Hepatocyte (in vitro differentiated cells): Measurements from ENCODE around the gene SPO11. TPM values are rescaled to one million over a fixed set of nuclear protein-coding genes. Genes with fewer than 3 reads are reported as not detected.
A peak's percentile ranks its signal among the peaks of the same experiment; 100 is the strongest.

Experiments used
- DNase-seq: peaks from one replicate; pipeline ENCODE4 v3.0.0-alpha.2; 2016; ENCODE audit warnings: low spot score
- H2AFZ ChIP-seq: fragments of 200-600 bp; sonication (generic); 2 replicates; pipeline ENCODE4 v1.6.0; 2016; ENCODE audit warnings: antibody characterized with exemption, mild to moderate bottlenecking
- H3K27ac ChIP-seq: fragments of 200-600 bp; sonication (generic); 2 replicates; pipeline ENCODE4 v1.5.1; 2016; ENCODE audit warnings: mild to moderate bottlenecking
- H3K27me3 ChIP-seq: fragments of 200-600 bp; sonication (generic); 2 replicates; pipeline ENCODE4 v1.6.1; 2016
- H3K36me3 ChIP-seq: fragments of 200-600 bp; sonication (generic); replicated peaks from 2 replicates; pipeline ENCODE4 v1.5.1; 2016; ENCODE audit warnings: low read depth; ENCODE audit not compliant: insufficient read depth
- H3K4me1 ChIP-seq: fragments of 200-600 bp; sonication (generic); 2 replicates; pipeline ENCODE4 v1.5.1; 2016; ENCODE audit warnings: mild to moderate bottlenecking, moderate library complexity; ENCODE audit not compliant: insufficient read depth
- H3K4me2 ChIP-seq: fragments of 200-600 bp; sonication (generic); 2 replicates; pipeline ENCODE4 v1.6.0; 2016
- H3K4me3 ChIP-seq: fragments of 200-600 bp; sonication (generic); 2 replicates; pipeline ENCODE4 v1.5.1; 2016; ENCODE audit warnings: mild to moderate bottlenecking
- H3K79me2 ChIP-seq: fragments of 200-600 bp; sonication (generic); 2 replicates; pipeline ENCODE4 v1.6.0; 2017; ENCODE audit warnings: mild to moderate bottlenecking
- H3K9me2 ChIP-seq: fragments of 200-600 bp; sonication (generic); replicated peaks from 2 replicates; pipeline ENCODE4 v1.6.0; 2017; ENCODE audit warnings: mild to moderate bottlenecking; ENCODE audit not compliant: insufficient read depth
- H3K9me3 ChIP-seq: fragments of 200-600 bp; sonication (generic); 2 replicates; pipeline ENCODE4 v1.5.1; 2016; ENCODE audit warnings: low read depth, mild to moderate bottlenecking
- H4K20me1 ChIP-seq: fragments of 200-600 bp; sonication (generic); 2 replicates; pipeline ENCODE4 v1.6.0; 2016; ENCODE audit warnings: mild to moderate bottlenecking; ENCODE audit not compliant: insufficient read depth, poor library complexity, severe bottlenecking
- EZH2 ChIP-seq: fragments of 200-600 bp; sonication (generic); IDR thresholded peaks from 2 replicates; pipeline ENCODE4 v1.6.1; 2016; ENCODE audit warnings: antibody characterized with exemption, mild to moderate bottlenecking, borderline replicate concordance
- EZH2phosphoT487 ChIP-seq: fragments of 200-600 bp; sonication (generic); IDR thresholded peaks from one replicate; pipeline ENCODE4 v1.6.1; 2018; ENCODE audit warnings: antibody characterized with exemption, mild to moderate bottlenecking, low read depth, moderate library complexity; ENCODE audit not compliant: unreplicated experiment, severe bottlenecking
- WGBS: methylation state at CpG from one replicate; pipeline ENCODE4 v1.1.6; 2016; ENCODE audit warnings: low lambda C conversion rate; ENCODE audit errors: missing lambda C conversion rate; 5-methylcytosine and 5-hydroxymethylcytosine counted together
- polyA plus RNA-seq: library from polyadenylated mRNA; unstranded; fragments of >200 nt; fragmentation: Nextera tagmentation; extraction: Ambion mirVana; gene quantifications from 2 replicates; pipeline ENCODE4 v1.2.1, GENCODE V29; 2016
- total RNA-seq: library from RNA; depleted of rRNA; stranded (reverse); fragments of >200 nt; gene quantifications from 2 replicates; pipeline ENCODE4 v1.2.3, GENCODE V29; 2014
- TF ChIP-seq, protein P1 (sequence below): fragments of 200-600 bp; sonication (generic); IDR thresholded peaks from 2 replicates; pipeline ENCODE4 v1.5.1; 2016; ENCODE audit warnings: antibody characterized with exemption, mild to moderate bottlenecking; ENCODE audit not compliant: poor library complexity

SPO11 gene
- total and polyA plus RNA-seq, 2 experiments from 2014 or later = not detected

DNA sequence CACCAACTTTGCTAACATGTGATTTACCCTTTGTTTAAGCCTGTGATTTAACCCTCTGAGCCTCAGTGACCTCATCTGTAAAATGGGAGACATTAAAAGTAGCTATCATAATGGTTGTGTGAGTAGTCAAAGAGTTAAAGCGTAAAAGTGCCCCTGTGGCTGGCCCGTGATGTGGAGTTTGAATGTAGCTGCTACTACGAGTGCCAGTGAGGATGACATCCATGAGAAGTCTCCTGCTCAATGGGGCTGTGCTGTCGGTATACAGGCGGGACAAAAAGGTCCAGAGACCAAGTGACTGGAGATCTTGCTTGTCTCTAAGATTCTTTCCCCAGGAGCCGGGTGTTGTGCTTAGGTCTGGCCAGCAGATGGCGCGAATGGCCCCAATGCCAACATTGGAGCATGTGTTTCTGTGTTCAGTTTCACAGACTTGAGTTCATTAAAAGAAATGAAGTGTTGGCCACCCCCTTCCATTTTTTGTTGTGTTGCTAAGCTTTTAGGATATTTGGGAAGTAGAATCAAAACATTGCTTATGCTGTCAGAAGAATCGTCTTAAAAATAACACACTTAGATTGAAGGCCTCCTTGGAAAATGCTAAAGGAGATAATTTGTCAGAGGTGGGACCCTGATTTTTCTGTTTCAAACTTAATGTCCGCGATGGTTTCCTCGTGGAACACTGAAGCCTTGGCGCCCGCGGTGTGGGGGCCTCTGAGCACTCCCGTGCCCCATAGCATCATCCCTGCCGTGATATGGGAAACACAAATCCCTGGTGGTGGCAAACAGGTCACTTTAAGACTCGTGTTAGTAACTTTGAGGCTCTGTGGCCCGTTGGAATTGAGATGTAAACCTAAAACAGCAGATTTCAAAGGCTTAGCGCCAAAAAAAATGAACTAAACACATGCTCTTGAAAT lies 52.2 kb downstream of the SPO11 start:
- no peaks in the 10 kb centered on the region for H3K79me2 ChIP-seq
- WGBS = 64% methylated on average over 20 of the region's 20 CpGs
- TF ChIP-seq EZH2phosphoT487 (no peak), EZH2 (no peak)
- TF ChIP-seq, protein P1, sequence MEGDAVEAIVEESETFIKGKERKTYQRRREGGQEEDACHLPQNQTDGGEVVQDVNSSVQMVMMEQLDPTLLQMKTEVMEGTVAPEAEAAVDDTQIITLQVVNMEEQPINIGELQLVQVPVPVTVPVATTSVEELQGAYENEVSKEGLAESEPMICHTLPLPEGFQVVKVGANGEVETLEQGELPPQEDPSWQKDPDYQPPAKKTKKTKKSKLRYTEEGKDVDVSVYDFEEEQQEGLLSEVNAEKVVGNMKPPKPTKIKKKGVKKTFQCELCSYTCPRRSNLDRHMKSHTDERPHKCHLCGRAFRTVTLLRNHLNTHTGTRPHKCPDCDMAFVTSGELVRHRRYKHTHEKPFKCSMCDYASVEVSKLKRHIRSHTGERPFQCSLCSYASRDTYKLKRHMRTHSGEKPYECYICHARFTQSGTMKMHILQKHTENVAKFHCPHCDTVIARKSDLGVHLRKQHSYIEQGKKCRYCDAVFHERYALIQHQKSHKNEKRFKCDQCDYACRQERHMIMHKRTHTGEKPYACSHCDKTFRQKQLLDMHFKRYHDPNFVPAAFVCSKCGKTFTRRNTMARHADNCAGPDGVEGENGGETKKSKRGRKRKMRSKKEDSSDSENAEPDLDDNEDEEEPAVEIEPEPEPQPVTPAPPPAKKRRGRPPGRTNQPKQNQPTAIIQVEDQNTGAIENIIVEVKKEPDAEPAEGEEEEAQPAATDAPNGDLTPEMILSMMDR = peak; percentile 86
- no peaks in the 10 kb centered on the region for H3K27me3 ChIP-seq
- H3K4me1 ChIP-seq = no peaks in the 10 kb centered on the region
- no peak overlapping the region for H3K4me3 ChIP-seq
- peak; percentile 86 for DNase-seq
- H3K4me2 ChIP-seq = no peak overlapping the region
- H4K20me1 ChIP-seq = no peaks in the 10 kb centered on the region
- no peaks in the 10 kb centered on the region for H3K9me2 ChIP-seq
- no peak overlapping the region for H2AFZ ChIP-seq
- no peak overlapping the region for H3K27ac ChIP-seq
- H3K9me3 ChIP-seq = no peaks in the 10 kb centered on the region
- H3K36me3 ChIP-seq = no peaks in the 10 kb centered on the region

DNA sequence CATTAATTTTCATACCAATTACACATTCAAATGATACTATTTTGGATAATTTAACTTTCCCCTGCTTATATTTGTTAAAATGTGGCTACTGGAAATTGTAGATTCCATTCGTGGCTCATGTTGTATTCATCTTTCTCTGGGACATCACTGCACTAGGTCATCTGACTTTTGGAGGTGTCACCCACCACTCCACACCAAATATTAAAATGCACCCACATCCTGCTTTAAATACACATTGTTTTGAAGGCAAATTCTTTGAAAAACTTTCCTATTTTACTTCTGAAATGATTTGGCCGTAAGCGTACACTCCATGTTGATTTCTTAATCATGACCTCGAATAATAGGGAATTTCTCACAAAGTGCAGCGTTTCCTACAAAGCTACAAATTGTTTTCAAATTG lies 52.9 kb downstream of the SPO11 start:
- H3K4me3 ChIP-seq = no peak overlapping the region
- H3K27ac ChIP-seq = no peak overlapping the region
- H3K9me2 ChIP-seq = no peaks in the 10 kb centered on the region
- WGBS = 96% methylated on average over 5 of the region's 5 CpGs
- no peaks in the 10 kb centered on the region for H3K27me3 ChIP-seq
- H3K4me1 ChIP-seq = no peaks in the 10 kb centered on the region
- no peaks in the 10 kb centered on the region for H4K20me1 ChIP-seq
- no peaks in the 10 kb centered on the region for H3K79me2 ChIP-seq
- no peak for DNase-seq
- TF ChIP-seq EZH2 (no peak), EZH2phosphoT487 (no peak)
- TF ChIP-seq, protein P1 = no peak
- H3K36me3 ChIP-seq = no peaks in the 10 kb centered on the region
- no peaks in the 10 kb centered on the region for H3K9me3 ChIP-seq
- H3K4me2 ChIP-seq = no peak overlapping the region
- H2AFZ ChIP-seq = no peak overlapping the region

DNA sequence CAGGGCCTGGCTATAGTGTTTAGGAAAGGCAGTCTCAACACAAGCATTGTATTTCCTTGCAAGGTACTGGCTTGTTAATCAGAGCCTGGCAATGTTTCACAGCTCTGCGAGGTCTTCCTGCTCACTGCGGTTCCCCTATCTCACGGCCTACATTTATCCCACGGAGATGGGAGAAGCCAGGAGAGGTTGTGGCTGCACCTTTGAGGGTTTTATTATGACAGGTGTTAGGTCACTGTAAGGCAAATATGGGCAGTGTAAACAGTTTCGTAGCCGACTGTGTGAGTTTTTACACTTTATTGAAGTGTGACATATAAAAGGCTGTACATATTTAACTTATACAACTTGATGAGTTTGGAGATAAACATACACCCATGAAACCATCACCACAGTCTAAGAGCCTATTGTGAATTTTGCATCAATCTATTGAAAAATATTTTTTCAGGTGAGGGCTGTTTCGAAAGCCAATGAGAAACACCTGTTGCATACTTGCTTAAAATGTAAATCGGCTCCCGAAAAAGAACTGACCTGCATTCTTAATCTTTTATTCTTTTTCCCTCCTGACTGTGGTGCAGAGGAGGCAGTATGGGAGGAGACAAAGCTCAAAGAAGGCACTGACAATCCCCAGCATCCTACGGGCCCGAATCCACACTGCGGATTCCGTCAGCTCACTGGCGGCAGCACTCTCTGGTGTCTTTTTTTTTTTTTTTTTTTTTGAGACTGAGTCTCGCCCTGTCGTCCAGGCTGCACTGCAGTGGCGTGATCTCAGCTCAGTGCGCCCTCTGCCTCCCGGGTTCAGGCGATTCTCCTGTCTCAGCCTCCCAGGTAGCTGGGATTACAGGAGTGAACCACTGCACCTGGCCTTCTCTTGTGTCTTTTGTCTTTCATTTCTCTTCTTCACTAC lies 54.1 kb downstream of the SPO11 start:
- H3K4me1 ChIP-seq = no peaks in the 10 kb centered on the region
- no peaks in the 10 kb centered on the region for H3K27me3 ChIP-seq
- H3K4me2 ChIP-seq = no peak overlapping the region
- DNase-seq = peak; percentile 32
- H3K27ac ChIP-seq = no peak overlapping the region
- no peak overlapping the region for H2AFZ ChIP-seq
- H3K79me2 ChIP-seq = no peaks in the 10 kb centered on the region
- no peak overlapping the region for H3K4me3 ChIP-seq
- no peaks in the 10 kb centered on the region for H3K36me3 ChIP-seq
- no peaks in the 10 kb centered on the region for H3K9me3 ChIP-seq
- 84% methylated on average over 20 of the region's 20 CpGs for WGBS
- no peaks in the 10 kb centered on the region for H4K20me1 ChIP-seq
- H3K9me2 ChIP-seq = no peaks in the 10 kb centered on the region
- no peak for TF ChIP-seq EZH2
- TF ChIP-seq, protein P1 = no peak
